ENCODE results near the gene SYT5. TPM values are rescaled to one million over a fixed set of nuclear protein-coding genes. Genes with fewer than 3 reads are reported as not detected.
A peak's percentile ranks its signal among the peaks of the same experiment; 100 is the strongest.
"Not testable (repeated sequence)": the region's sequence is repeated elsewhere in the genome, so short reads cannot be mapped to it uniquely, and the experiment has no call there.

The SYT5 gene
- total RNA-seq, 4 donors from 2014 or later: 0.70 to 0.94 TPM; not detected in 2

DNA sequence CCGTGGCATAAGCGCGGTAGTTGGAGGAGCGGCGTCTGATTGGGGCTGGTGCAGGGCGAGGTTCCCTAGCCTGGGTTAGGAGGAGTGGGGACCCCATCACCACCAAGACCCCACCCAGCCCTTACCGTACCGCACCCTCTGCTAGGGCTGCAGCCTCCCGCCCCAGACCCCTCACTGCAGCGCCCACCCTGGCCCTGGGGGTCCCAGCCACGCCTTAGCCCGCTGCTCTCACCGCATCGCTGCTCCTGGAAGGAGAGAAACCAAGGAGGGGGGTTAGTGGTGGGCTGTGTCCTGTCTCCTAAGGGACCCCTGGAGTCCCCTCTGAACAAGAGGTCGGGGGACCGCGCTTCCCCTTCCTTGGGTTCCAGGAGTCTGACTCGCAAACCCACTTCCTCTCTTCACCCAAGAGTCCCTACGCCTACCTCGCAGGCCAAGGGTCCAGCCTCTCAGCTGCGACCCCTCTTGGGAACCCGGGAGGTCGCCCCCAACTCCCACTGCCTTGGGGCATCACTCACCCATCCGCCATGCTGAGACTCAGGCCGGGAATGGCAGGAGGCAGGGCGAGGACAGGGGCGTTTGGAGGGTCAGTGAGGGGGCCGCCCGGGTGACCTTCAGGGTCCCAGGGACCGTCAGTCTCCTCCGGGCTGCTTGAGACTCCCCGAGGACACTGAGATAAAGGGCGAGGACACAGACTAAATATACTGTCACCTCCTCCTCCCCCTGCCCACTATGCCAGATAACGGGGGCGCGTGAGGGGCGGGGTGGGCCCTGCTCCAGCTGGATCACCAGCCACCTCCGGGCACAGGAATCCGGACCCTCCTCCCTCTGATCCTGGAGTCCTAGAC lies 22.8 kb downstream of the SYT5 start, which contains the start of gene TNNI3:
TNNI3 (minus strand) TSS at position 669 of the 845 bp plus-strand sequence; CDS start at position 526, 143 bp downstream.
- DNase-seq: no peak
- no peaks in the 10 kb centered on the region for H3K36me3 ChIP-seq
- H3K27ac ChIP-seq: no peak within 1 kb of the TSS
- TF ChIP-seq, protein P1, sequence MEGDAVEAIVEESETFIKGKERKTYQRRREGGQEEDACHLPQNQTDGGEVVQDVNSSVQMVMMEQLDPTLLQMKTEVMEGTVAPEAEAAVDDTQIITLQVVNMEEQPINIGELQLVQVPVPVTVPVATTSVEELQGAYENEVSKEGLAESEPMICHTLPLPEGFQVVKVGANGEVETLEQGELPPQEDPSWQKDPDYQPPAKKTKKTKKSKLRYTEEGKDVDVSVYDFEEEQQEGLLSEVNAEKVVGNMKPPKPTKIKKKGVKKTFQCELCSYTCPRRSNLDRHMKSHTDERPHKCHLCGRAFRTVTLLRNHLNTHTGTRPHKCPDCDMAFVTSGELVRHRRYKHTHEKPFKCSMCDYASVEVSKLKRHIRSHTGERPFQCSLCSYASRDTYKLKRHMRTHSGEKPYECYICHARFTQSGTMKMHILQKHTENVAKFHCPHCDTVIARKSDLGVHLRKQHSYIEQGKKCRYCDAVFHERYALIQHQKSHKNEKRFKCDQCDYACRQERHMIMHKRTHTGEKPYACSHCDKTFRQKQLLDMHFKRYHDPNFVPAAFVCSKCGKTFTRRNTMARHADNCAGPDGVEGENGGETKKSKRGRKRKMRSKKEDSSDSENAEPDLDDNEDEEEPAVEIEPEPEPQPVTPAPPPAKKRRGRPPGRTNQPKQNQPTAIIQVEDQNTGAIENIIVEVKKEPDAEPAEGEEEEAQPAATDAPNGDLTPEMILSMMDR (IDR thresholded peaks at IDR 0.05): no peak
- TF ChIP-seq POLR2A (IDR thresholded peaks at IDR 0.05): no peak
- peaks cover 0 to 6% (median 0%) of the 10 kb centered on the region in 4 donors for H3K9me3 ChIP-seq
- H3K4me3 ChIP-seq: no peak within 1 kb of the TSS
- H3K4me1 ChIP-seq: peaks cover 0 to 12% (median 3%) of the 10 kb centered on the region in 4 donors
- H3K27me3 ChIP-seq: peaks cover 0 to 29% of the 10 kb centered on the region in 2 donors

DNA sequence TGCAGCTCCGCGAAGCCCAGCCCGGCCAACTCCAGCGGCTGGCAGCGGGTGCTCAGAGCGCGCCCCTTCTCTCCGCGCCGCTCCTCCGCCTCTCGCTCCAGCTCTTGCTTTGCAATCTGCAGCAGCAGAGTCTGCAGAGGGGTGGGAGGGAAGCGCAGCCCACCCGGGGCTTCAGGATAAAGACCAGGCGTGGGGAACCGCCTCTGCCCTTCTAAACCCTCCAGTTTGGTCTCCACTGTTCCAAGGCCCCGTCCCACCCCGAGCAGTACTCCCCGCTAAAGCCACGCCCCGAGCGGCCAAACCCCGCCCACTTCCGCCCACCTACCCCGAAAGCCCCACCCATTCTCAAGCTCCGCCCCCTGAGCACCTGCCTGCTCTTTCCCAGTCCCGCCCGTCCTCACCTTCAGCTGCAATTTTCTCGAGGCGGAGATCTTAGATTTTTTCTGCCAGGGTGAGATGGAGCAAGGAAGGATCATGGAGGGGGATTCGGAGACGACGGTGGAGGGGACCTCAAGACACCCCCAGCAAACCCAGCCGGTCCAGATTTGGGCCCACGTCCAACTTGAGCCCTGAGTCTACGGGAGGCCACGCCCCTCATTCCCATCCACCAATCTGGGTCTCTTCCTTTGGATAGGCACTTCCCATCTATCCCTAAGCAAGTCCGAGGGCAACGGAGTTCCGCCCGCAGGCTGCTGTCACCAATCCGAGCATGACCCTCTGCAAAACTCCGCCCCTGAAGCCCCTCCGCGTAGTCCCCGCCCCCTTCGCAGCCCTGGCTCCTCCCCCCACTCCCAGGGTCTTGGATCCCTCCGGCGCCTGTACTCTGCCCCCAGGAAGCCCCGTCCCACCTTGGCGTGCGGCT lies 23.7 kb downstream of the SYT5 start:
- Histone ChIP-seq H3K9me3 (peaks cover 0 to 6% (median 0%) of the 10 kb centered on the region in 4 donors), H3K27me3 (peaks cover 0 to 21% of the 10 kb centered on the region in 2 donors), H3K4me1 (peaks cover 0 to 12% (median 3%) of the 10 kb centered on the region in 4 donors), H3K27ac (no peak overlapping the region), H3K4me3 (peak overlapping the region in 2 of 4 donors; percentile 8 to 24), H3K36me3 (no peaks in the 10 kb centered on the region)
- DNase-seq: peak in 2 of 3 donors; percentile 68 to 82
- no peak for TF ChIP-seq POLR2A (IDR thresholded peaks at IDR 0.05)
- TF ChIP-seq, protein P1 (IDR thresholded peaks at IDR 0.05): no peak

DNA sequence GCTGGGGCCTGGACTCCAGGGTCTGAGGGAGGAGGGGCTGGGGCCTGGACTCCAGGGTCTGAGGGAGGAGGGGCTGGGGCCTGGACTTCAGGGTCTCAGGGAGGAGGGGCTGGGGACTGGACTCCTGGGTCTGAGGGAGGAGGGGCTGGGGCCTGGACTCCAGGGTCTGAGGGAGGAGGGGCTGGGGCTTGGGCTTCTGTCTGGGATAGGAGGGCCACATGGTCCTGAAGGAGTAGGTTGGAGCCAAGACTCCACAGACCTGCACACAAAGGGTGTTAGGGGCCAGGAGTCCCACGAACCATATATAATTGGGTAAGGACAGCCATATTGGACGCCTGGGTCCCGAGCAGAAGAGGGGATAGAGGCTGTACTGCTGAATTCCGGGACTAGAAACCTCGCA lies 24.3 kb downstream of the SYT5 start:
- DNase-seq, H3K36me3 ChIP-seq, H3K9me3 ChIP-seq, H3K27ac ChIP-seq: not testable (repeated sequence)
- Histone ChIP-seq H3K4me1 (peaks cover 0 to 12% (median 3%) of the 10 kb centered on the region in 4 donors), H3K27me3 (peaks cover 0 to 14% of the 10 kb centered on the region in 2 donors), H3K4me3 (peak overlapping the region in 1 of 4 donors; percentile 8)

DNA sequence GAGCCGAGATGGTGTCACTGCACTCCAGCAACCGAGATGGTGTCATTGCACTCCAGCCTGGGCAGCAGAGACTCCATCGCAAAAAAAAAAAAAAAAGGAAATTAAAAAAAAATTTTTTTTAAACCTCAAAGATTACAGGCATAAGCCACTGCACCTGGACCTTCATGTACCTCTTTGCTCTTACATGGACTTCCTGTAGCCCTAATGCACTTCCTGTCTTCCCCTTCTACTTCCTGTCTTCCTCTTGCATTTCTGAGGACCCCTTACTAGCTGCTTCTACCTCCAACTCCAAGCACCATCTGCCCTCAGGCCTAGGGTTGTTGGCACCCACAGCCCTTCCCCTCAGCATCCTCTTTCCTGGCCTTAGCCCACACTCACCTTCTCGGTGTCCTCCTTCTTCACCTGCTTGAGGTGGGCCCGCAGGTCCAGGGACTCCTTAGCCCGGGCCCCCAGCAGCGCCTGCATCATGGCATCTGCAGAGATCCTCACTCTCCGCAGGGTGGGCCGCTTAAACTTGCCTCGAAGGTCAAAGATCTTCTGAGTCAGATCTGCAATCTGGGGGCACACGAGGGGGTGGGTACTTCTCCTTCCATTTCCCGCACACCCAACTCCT lies 26.3 kb downstream of the SYT5 start:
- DNase-seq: no peak
- H3K4me3 ChIP-seq: no peak overlapping the region
- H3K27ac ChIP-seq: no peak overlapping the region
- no peaks in the 10 kb centered on the region for H3K9me3 ChIP-seq
- TF ChIP-seq, protein P1 (IDR thresholded peaks at IDR 0.05): no peak
- H3K27me3 ChIP-seq: peaks cover 0 to 14% of the 10 kb centered on the region in 2 donors
- peaks cover 0 to 12% (median 3%) of the 10 kb centered on the region in 4 donors for H3K4me1 ChIP-seq
- H3K36me3 ChIP-seq: no peaks in the 10 kb centered on the region

DNA sequence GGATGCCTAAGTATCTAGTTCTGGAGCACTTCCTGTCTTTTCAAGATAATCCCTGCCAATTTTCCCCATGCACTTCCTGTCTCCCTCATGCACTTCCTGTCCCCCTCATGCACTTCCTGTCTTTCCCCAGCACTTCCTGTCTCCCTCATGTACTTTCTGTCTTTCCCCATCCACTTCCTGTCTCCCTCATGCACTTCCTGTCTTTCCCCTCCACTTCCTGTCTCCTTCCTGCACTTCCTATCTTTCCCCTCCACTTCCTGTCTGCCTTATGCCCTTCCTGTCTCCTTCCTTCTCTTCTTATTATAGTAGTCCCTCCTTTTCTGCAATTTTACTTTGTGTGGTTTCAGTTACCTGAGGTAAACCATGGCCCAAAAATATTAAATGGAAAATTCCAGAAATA lies 28.1 kb downstream of the SYT5 start:
- Histone ChIP-seq H3K27me3 (peaks cover 0 to 8% of the 10 kb centered on the region in 2 donors), H3K4me3 (no peak overlapping the region), H3K27ac (no peak overlapping the region), H3K4me1 (peaks cover 0 to 12% (median 3%) of the 10 kb centered on the region in 4 donors), H3K9me3 (no peaks in the 10 kb centered on the region), H3K36me3 (no peaks in the 10 kb centered on the region)
- TF ChIP-seq, protein P1 (IDR thresholded peaks at IDR 0.05): no peak
- TF ChIP-seq POLR2A (IDR thresholded peaks at IDR 0.05): no peak
- no peak for DNase-seq
